PC-3 (cell line): ENCODE results near the gene VPS9D1. TPM values are rescaled to one million over a fixed set of nuclear protein-coding genes. Genes with fewer than 3 reads are reported as not detected.

Experiments used
- ATAC-seq: fragments of 200-7000 bp; cut with Tn5 transposase; 2 replicates; pipeline ENCODE4 v1.9.1; 2020; ENCODE audit warnings: mild to moderate bottlenecking, moderate library complexity
- BruUV-seq: library from RNA; stranded (reverse); fragments of 400-500 nt; replicated peaks from 2 replicates; lab custom pipeline; 2021; lab: Mats Ljungman, UMichigan
- CTCF ChIA-PET: fragments of 300-600 bp; sonication (Branson Sonifier 250); formaldehyde crosslinking; loops from one replicate; lab custom pipeline; 2022; ENCODE audit warnings: antibody characterized with exemption; lab: Charles Lee
- POLR2A ChIA-PET: fragments of 300-600 bp; sonication (Branson Sonifier 250); formaldehyde crosslinking; loops from one replicate; lab custom pipeline; 2022; ENCODE audit warnings: antibody characterized with exemption; ENCODE audit not compliant: unreplicated experiment; lab: Charles Lee
- DNase-seq: peaks from one replicate; pipeline ENCODE4 v3.0.0-alpha.2; 2015
- H2AFZ ChIP-seq: fragments of 300-600 bp; sonication (generic); 2 replicates; pipeline ENCODE4 v1.6.0; 2016; ENCODE audit warnings: antibody characterized with exemption, low read length
- H3F3A ChIP-seq: fragments of 300-600 bp; sonication (generic); one replicate; pipeline ENCODE4 v1.6.0; 2017; ENCODE audit warnings: antibody characterized with exemption, low read length, control low read depth, mild to moderate bottlenecking; ENCODE audit not compliant: unreplicated experiment
- H3K27ac ChIP-seq: fragments of 300-600 bp; sonication (generic); 2 replicates; pipeline ENCODE4 v1.5.1; 2016; ENCODE audit warnings: mild to moderate bottlenecking, low read length
- H3K27me3 ChIP-seq: fragments of 300-600 bp; sonication (generic); 2 replicates; pipeline ENCODE4 v1.6.1; 2016; ENCODE audit warnings: low read length, mixed read lengths
- H3K36me3 ChIP-seq: fragments of 300-600 bp; sonication (generic); 2 replicates; pipeline ENCODE4 v1.6.1; 2016; ENCODE audit warnings: low read depth, mixed run types, low read length, mixed read lengths
- H3K4me1 ChIP-seq: fragments of 300-600 bp; sonication (generic); 2 replicates; pipeline ENCODE4 v1.5.1; 2016; ENCODE audit warnings: low read length; ENCODE audit not compliant: insufficient read depth
- H3K4me2 ChIP-seq: fragments of 300-600 bp; sonication (generic); 2 replicates; pipeline ENCODE4 v1.6.0; 2016; ENCODE audit warnings: low read length
- H3K4me3 ChIP-seq: fragments of 300-600 bp; sonication (generic); 2 replicates; pipeline ENCODE4 v1.5.1; 2016; ENCODE audit warnings: mild to moderate bottlenecking, low read length, mixed read lengths
- H3K79me2 ChIP-seq: fragments of 300-600 bp; sonication (generic); 2 replicates; pipeline ENCODE4 v1.6.1; 2017; ENCODE audit warnings: low read length, mixed read lengths
- H3K9ac ChIP-seq: fragments of 300-600 bp; sonication (generic); 2 replicates; pipeline ENCODE4 v1.6.0; 2016; ENCODE audit warnings: mild to moderate bottlenecking, low read length
- H3K9me2 ChIP-seq: fragments of 300-600 bp; sonication (generic); replicated peaks from 2 replicates; pipeline ENCODE4 v1.6.1; 2016; ENCODE audit warnings: mixed run types, low read length, mixed read lengths
- H3K9me3 ChIP-seq: fragments of 300-600 bp; sonication (generic); 2 replicates; pipeline ENCODE4 v1.6.1; 2016; ENCODE audit warnings: low read length, mixed read lengths
- H4K20me1 ChIP-seq: fragments of 300-600 bp; sonication (generic); 2 replicates; pipeline ENCODE4 v1.6.1; 2016; ENCODE audit warnings: low read length, mixed read lengths
- EZH2 ChIP-seq: fragments of 300-600 bp; sonication (generic); IDR thresholded peaks from one replicate; pipeline ENCODE4 v1.6.1; 2017; ENCODE audit warnings: antibody characterized with exemption, mild to moderate bottlenecking, low read length; ENCODE audit not compliant: unreplicated experiment
- EZH2phosphoT487 ChIP-seq: fragments of 300-600 bp; sonication (generic); IDR thresholded peaks from 2 replicates; pipeline ENCODE4 v1.6.1; 2018; ENCODE audit warnings: mild to moderate bottlenecking, antibody characterized with exemption, low read length, borderline replicate concordance
- intact Hi-C: fragments of 100-400 bp; cut with micrococcal nuclease; formaldehyde crosslinking; loops from 2 replicates; pipeline ENCODE4 v1.9.0; 2023
- total RNA-seq: library from RNA; depleted of rRNA; stranded (reverse); fragments of >200 nt; gene quantifications from 2 replicates; pipeline ENCODE4 v1.2.3, GENCODE V29; 2014
- TF ChIP-seq, protein P1 (sequence below): fragments of 300-600 bp; sonication (generic); conservative IDR thresholded peaks from 2 replicates; pipeline ENCODE4 v1.5.1; 2017; ENCODE audit warnings: antibody characterized with exemption, low read depth, mild to moderate bottlenecking, low read length

The VPS9D1 gene
- total RNA-seq, 1 experiment from 2014 or later = 4.4 TPM

DNA sequence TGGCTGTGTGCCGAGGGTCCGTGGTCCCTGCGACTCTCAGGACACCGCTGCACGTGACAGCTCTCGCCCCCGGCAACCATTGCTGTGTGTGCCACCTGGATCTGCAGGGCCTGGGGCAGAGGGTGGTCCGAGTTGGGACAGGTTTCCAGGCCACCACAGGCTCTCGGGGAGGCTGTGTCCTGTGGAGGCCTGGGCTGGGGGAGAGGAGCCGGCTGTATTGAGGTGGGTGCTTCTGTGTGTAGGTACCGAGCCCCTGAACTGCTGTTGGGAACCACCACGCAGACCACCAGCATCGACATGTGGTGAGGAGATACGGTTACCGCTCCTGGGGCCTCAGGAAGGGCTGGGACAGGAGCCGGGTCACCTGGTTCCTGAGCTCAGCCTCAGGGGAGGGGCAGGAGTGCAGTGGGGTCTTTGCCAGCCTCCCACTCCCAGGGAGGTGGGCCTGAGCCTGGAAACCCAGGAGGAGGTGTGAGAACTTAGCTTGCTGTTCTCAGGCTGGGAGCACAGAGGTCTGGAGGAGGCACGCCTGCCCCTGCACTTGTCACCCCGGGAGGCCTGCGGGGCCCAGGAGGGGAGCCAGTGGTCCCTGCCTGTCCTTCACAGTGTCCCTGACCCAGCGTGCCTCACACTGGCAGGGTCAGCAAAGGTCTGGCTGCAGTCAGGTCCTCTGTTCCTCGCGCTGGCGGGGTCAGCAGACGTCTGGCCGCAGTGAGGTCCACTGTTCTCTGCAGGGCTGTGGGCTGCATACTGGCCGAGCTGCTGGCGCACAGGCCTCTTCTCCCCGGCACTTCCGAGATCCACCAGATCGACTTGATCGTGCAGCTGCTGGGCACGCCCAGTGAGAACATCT lies 26.5 kb downstream of the VPS9D1 start:
- no TSS peak for BruUV-seq
- ChIA-PET CTCF (no interaction called here), POLR2A (no interaction called here)
- Histone ChIP-seq H3K9me3 (no peaks in the 10 kb centered on the region), H3K4me2 (no peak overlapping the region), H3K9ac (no peak overlapping the region), H3F3A (no peaks in the 10 kb centered on the region), H2AFZ (no peak overlapping the region), H3K4me1 (no peaks in the 10 kb centered on the region), H3K36me3 (no peaks in the 10 kb centered on the region; the same call in 1 of the 2 replicates), H3K79me2 (peaks cover 6% of the 10 kb centered on the region; the same call in 1 of the 2 replicates), H3K27me3 (no peaks in the 10 kb centered on the region), H4K20me1 (no peaks in the 10 kb centered on the region), H3K9me2 (no peaks in the 10 kb centered on the region), H3K4me3 (no peak overlapping the region), H3K27ac (no peak overlapping the region)
- DNase-seq (no peak), ATAC-seq (no peak)
- intact Hi-C loops = no loop called here
- TF ChIP-seq, protein P1, sequence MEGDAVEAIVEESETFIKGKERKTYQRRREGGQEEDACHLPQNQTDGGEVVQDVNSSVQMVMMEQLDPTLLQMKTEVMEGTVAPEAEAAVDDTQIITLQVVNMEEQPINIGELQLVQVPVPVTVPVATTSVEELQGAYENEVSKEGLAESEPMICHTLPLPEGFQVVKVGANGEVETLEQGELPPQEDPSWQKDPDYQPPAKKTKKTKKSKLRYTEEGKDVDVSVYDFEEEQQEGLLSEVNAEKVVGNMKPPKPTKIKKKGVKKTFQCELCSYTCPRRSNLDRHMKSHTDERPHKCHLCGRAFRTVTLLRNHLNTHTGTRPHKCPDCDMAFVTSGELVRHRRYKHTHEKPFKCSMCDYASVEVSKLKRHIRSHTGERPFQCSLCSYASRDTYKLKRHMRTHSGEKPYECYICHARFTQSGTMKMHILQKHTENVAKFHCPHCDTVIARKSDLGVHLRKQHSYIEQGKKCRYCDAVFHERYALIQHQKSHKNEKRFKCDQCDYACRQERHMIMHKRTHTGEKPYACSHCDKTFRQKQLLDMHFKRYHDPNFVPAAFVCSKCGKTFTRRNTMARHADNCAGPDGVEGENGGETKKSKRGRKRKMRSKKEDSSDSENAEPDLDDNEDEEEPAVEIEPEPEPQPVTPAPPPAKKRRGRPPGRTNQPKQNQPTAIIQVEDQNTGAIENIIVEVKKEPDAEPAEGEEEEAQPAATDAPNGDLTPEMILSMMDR = no peak
- TF ChIP-seq EZH2phosphoT487 (no peak), EZH2 (no peak)

DNA sequence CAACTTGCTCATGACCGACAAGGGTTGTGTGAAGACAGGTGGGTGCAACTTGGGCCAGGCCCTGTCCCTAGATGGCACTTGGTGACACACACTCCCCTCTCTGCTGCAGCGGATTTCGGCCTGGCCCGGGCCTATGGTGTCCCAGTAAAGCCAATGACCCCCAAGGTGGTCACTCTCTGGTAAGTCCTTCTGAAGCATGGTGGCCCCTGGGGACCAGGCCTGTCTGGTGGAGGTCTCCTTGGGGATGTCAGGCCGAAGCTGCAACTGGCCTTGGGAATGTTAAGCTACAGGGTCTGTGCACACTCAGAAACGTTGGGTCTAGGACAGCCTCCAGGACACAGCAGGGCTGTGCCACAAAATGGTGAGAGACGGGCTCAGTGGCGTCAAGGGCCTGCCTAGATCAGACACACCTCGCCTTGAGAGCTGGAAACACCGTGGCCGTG lies 27.4 kb downstream of the VPS9D1 start:
- no peaks in the 10 kb centered on the region for H3F3A ChIP-seq
- TF ChIP-seq EZH2phosphoT487 = no peak
- TF ChIP-seq EZH2 = no peak
- TF ChIP-seq, protein P1 = no peak
- DNase-seq (no peak), ATAC-seq (no peak)
- no peaks in the 10 kb centered on the region for H3K27me3 ChIP-seq
- H3K27ac ChIP-seq = no peak overlapping the region
- H3K9ac ChIP-seq = no peak overlapping the region
- peaks cover 2% of the 10 kb centered on the region; the same call in 1 of the 2 replicates for H3K36me3 ChIP-seq
- H3K4me3 ChIP-seq = no peak overlapping the region
- intact Hi-C loops = no loop called here
- H3K79me2 ChIP-seq = peaks cover 13% of the 10 kb centered on the region
- ChIA-PET POLR2A (no interaction called here), CTCF (no interaction called here)
- H3K9me2 ChIP-seq = no peaks in the 10 kb centered on the region
- no TSS peak for BruUV-seq
- no peak overlapping the region for H3K4me2 ChIP-seq
- H2AFZ ChIP-seq = no peak overlapping the region
- H3K9me3 ChIP-seq = no peaks in the 10 kb centered on the region
- H4K20me1 ChIP-seq = no peaks in the 10 kb centered on the region
- H3K4me1 ChIP-seq = no peaks in the 10 kb centered on the region

DNA sequence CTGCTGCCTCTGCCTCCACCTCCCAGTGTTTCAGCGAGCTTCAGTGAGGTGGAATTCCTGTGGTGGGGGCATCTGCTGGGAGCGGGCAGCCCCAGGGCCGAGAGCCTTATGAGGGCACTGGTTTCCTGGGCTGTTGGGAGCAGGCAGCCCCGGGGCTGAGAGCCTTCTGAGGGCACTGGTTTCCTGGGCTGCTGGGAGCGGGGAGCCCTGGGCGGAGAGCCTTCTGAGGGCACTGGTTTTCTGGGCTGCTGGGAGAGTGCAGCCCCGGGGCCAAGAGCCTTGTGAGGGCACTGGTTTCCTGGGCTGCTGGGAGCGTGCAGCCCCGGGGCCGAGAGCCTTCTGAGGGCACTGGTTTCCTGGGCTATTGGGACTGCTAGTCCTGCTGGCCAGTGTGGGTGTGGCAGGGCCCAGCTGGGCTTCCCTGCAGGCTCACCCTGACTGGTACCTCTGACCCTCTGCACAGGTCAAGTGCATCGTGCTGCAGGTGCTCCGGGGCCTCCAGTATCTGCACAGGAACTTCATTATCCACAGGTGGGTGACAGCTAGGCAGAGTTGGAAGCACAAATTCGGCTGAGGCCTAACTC lies 28.6 kb downstream of the VPS9D1 start:
- no peak overlapping the region for H3K4me2 ChIP-seq
- H3K36me3 ChIP-seq = peaks cover 4% of the 10 kb centered on the region; the same call in 1 of the 2 replicates
- no peak for DNase-seq
- no TSS peak for BruUV-seq
- no peaks in the 10 kb centered on the region for H3F3A ChIP-seq
- CTCF ChIA-PET = no interaction called here
- H3K9me2 ChIP-seq = no peaks in the 10 kb centered on the region
- no peak overlapping the region for H2AFZ ChIP-seq
- TF ChIP-seq EZH2 = no peak
- no peak for TF ChIP-seq EZH2phosphoT487
- TF ChIP-seq, protein P1 = no peak
- no peak for ATAC-seq
- no peak overlapping the region for H3K27ac ChIP-seq
- no peak overlapping the region for H3K4me3 ChIP-seq
- H3K79me2 ChIP-seq = peaks cover 25% of the 10 kb centered on the region
- H3K9ac ChIP-seq = no peak overlapping the region
- no peaks in the 10 kb centered on the region for H3K27me3 ChIP-seq
- no peaks in the 10 kb centered on the region for H4K20me1 ChIP-seq
- no peaks in the 10 kb centered on the region for H3K9me3 ChIP-seq
- POLR2A ChIA-PET = no interaction called here
- intact Hi-C loops = no loop called here
- H3K4me1 ChIP-seq = peaks cover 6% of the 10 kb centered on the region; the same call in 1 of the 2 replicates
